ENCODE data around the gene CLEC2D.
"Not testable (repeated sequence)": the region's sequence is repeated elsewhere in the genome, so short reads cannot be mapped to it uniquely, and the experiment has no call there.

The CLEC2D gene

DNA sequence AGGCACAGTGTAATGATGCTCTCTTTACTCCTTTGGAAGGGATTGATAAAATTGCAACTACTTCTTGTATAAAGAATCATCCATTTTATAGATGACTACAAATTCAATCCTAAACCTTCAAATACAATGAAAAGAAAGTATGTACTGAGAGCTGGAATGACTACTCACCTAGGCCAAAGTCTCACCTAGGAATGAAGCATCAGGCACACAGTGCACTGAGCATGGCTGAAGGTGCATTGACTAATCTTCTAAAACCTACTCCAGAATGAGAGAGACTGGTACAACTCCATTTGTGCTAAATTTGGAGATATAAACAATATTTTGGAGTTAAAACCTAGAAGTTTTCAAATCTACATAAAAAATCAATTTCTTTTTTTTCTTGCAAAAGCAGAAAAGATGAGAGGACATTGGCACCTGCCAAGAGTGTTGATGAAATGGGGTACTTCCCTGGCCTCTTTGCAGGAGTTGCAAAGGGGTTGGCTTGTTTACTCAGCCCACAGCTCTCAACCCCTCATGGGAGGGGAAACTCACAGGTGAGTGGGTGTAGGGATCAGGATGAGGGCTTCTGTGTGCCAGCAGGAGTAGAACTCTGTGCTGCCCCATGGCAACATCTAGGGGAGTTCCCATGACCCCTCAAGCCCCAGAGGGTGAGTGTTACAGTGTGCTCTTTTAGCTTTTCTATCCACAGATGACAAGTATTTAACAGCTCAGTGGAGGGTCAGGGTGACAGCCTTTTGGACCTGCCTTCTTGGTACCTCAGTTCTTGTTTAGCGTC is 32.1 kb downstream of the CLEC2D start:
- DNase-seq, result no peak

DNA sequence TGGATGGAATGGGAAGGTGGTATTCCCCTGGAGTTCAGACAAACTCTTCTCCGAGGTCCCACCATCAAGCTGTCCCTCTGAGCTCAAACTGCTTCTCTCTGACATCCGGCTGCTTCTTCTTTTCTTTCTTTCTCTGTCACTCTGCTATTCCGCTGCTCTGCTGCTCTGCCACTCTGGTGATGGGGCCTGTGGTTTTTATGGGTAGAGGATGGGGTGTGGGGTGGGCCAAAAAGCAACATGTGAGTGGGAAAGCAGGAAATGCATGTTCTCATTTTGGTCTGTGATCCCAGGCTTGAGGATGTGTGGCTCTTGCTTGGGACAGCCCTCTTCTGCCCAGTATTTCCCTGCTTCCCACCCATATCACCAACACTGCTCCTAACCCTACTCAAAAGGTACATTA is 32.7 kb downstream of the CLEC2D start:
- DNase-seq, result no peak

GRCh38 chr12:9704561-9704960 is 35.0 kb downstream of the CLEC2D start:
- not testable (repeated sequence) for DNase-seq

GRCh38 chr12:9706086-9706685 is 36.7 kb downstream of the CLEC2D start:
- no peak for DNase-seq

GRCh38 chr12:9707356-9707755 is 37.8 kb downstream of the CLEC2D start:
- no peak for DNase-seq

- peak; percentile 1 for DNase-seq
These were observed 38.6 kb downstream of the CLEC2D start for GRCh38 chr12:9707864-9708808.

DNA sequence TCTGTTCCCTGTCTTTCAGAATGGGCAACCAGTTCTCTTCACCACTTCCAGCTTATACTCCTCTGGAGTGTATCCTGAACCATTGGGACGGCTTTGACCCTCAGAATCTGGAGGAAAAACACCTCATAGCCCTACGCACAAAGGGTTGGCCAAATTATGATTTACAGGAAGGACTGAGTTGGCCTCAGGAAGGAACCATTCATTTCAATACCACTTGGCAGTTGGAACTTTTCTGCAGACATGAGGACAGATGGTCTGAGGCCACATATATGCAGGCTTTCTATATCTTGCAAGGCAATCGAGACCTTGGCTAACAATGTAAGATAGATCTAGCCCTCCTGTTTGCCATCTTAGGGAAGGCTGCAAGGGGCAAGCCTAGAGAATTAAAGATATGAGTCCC is 39.3 kb downstream of the CLEC2D start:
- DNase-seq, result no peak

- DNase-seq, result no peak
These were observed 41.3 kb downstream of the CLEC2D start for GRCh38 chr12:9710584-9711375.

DNA sequence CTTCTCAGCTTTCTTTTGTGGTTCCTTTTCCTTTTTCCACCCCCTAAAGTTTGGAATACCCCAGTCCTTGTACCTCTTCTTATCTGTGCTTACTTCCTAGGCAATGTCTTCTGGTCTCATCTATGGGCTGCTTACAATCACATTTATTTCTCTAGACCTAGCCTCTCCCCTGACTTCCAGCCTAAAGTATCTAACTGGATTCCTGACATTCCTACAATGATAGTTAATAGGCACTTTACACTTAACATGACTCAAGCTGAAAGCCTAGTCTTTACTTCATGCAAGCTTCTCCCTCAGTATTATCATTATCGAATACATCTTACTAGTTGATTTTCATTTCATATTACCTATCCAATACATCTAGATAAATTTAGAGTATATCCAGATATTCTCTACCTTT is 42.2 kb downstream of the CLEC2D start:
- no peak for DNase-seq

- not testable (repeated sequence) for DNase-seq
These were observed 43.6 kb downstream of the CLEC2D start for GRCh38 chr12:9713032-9713558.

DNA sequence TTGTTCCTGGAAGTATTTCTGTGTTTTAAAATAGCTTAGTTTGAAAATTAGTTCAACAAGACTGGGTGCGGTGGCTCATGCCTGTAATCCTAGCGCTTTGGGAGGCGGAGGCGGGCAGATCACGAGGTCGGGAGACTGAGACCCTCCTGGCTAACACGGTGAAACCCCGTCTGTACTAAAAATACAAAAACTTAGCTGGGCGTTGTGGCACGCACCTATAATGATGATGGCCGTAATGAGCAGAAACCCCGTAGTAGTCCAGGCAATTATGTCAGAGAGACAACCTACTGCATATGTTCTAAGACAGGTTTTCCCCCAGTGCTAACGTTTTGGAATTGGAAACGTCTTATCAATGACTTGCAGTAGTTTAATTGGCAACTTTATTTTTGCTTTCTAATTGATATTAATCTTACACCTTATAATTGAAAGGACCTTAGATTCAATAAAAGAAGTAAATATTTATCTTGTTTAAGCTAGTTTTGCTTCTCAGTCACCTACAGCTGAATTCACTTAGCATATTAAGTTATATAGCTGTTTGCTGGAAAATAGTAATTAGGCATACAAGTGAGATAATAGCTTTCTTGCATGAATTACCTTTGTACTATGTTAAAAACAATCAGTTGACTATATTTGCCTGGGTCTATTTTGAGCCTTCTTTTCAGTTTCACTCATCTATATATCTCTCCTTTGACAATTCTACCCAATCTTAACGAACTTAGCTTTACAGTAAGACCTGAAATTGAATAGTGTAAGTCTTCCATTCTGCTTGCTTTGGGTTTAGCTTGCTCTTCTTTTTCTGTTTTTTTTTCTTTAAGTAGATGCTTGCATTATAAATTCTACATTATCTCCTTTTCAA is 47.8 kb downstream of the CLEC2D start:
- no peak for DNase-seq

- no peak for DNase-seq
These were observed 49.5 kb downstream of the CLEC2D start for GRCh38 chr12:9718968-9719367.

GRCh38 chr12:9719790-9720189 is 50.3 kb downstream of the CLEC2D start:
- DNase-seq, result no peak

- DNase-seq, result no peak
These were observed 52.0 kb downstream of the CLEC2D start for GRCh38 chr12:9721394-9722092.

- DNase-seq, result no peak
These were observed 54.5 kb downstream of the CLEC2D start for GRCh38 chr12:9724023-9724422.

DNA sequence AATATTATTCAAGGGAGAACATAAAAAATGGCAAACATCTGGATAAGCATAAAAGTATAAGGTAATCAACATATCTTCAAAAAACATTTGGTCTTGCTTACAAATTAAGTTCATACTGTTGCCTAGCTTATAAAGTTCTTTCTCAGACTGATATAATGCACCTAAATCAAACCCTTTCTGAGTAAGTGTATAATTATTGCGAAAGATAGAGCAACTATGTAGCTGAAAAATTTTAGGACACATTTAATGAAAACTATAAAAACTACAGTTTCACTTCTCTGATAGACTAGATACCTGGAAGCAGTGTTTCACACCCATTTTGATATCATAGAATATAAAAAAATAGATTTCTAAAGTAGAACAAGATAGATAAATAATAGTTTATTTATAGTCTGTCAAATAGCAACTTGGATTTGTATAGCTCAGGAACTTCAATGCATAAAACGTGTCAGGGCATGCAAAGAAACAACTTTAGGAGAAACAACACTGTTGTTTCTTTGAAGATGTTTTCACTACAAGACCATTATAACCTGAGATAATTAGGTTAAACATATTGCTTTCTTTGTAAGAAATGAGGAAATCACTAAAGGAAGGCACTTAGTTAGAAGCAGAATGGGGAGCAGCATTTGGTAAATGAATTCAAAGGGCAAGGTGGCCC is 55.8 kb downstream of the CLEC2D start:
- no peak for DNase-seq

- DNase-seq, result no peak
These were observed 58.3 kb downstream of the CLEC2D start for GRCh38 chr12:9727813-9728212.

- DNase-seq, result no peak
These were observed 59.6 kb downstream of the CLEC2D start for GRCh38 chr12:9729082-9729481.

DNA sequence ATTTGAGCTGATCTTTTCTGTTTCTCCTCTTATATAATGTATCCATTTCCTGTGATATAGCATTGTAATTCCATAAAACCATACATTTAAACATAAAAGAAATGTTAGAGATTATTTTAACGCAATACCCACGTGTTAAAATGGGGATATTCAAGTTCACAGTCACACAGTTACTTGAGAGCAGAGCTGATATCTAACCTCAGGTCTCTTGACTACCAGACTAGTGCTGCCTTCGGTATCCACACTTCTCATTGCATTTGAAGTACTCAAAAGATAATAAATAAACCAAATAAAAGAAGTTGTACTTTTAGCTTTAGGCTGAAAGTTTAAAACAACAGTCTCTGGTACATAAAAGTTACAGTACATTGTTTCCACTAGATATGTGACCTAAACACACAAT is 60.5 kb downstream of the CLEC2D start:
- DNase-seq, result no peak

DNA sequence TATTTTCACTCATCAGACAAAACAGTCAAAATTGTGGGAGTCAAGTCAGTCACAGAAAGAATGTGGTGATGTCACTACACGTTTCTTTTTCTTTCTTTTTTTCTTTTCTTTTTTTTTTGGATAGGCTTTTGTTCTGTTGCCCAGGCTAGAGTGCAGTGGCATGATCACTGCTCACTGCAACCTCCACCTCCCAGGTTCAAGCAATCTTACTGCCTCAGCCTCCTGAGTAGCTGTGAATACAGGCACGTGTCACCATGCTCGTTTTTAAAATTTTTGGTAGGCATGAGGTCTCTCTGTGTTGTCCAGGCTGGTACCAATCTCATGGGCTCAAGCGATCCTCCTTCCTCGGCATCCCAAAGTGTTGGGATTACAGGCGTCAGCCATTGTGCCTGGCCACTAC is 61.1 kb downstream of the CLEC2D start:
- no peak for DNase-seq

All from NCI-H1092 treated with DMSO at 0.1 percent for 48 hours (cell line).